ENCODE data around the gene SLC9A9.

DNA sequence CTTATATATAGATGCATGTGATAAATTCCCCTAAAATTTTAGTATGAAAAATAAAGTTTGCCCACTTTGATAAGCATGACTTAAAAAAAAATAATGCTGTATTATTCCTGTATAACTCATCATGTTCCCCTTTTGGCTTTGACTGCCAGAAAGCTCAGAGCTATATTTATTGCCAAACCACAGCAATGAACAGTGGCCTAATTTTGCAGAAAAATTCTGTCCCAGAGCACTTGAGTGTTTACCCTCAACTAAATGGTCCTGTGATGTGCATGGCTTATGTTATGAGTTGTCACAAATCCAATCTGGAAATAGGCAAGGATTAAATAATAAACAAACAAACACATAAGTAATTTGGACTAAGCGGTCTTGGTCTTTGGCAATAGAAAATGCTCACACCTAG lies 276.7 kb downstream of the SLC9A9 start:
- TF ChIP-seq, protein P1, sequence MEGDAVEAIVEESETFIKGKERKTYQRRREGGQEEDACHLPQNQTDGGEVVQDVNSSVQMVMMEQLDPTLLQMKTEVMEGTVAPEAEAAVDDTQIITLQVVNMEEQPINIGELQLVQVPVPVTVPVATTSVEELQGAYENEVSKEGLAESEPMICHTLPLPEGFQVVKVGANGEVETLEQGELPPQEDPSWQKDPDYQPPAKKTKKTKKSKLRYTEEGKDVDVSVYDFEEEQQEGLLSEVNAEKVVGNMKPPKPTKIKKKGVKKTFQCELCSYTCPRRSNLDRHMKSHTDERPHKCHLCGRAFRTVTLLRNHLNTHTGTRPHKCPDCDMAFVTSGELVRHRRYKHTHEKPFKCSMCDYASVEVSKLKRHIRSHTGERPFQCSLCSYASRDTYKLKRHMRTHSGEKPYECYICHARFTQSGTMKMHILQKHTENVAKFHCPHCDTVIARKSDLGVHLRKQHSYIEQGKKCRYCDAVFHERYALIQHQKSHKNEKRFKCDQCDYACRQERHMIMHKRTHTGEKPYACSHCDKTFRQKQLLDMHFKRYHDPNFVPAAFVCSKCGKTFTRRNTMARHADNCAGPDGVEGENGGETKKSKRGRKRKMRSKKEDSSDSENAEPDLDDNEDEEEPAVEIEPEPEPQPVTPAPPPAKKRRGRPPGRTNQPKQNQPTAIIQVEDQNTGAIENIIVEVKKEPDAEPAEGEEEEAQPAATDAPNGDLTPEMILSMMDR (conservative IDR thresholded peaks at IDR 0.05 in 1 of 2, IDR thresholded peaks at IDR 0.05 in 1 of 2; ENCODE audit: low read depth in 1 of 2, low read length in 2 of 2) = no peak
- TF ChIP-seq EZH2 (IDR thresholded peaks at IDR 0.05; ENCODE audit: low read length, missing control alignments) = no peak

All from fibroblast of lung (primary cell).